ENCODE measurements around the gene OR4D10. TPM values are rescaled to one million over a fixed set of nuclear protein-coding genes. Genes with fewer than 3 reads are reported as not detected.
"Not testable (repeated sequence)": the region's sequence is repeated elsewhere in the genome, so short reads cannot be mapped to it uniquely, and the experiment has no call there.

OR4D10 gene
- not detected for total RNA-seq
- long read RNA-seq = 0 reads

DNA sequence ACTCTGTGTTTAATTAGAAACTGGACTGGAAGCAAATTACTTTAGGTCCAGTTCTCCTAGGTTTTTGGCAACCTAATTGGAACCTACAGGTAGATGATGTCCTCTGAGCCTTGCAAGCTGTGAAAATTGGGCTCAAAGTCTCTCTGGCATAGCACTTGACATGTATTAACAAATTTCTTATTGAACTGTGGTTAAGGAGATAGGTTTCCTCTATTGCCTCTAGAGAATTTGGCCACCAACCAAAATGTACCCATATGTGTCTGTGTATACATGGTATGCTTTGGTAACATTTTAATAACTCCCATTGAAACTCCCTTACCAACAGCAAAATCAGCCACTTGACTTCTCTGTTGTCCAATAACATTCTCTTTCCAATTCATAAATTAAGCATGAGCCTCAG is at the start of gene OR4D10:
Gene OR4D10 (plus strand): TSS at position 301 of the 400 bp plus-strand sequence. CDS start 4,115 bp downstream, outside the sequence.
- ATAC-seq (ENCODE audit: poor library complexity) = no peak
- intact Hi-C loops (cut with DNase I) = no loop called here

DNA sequence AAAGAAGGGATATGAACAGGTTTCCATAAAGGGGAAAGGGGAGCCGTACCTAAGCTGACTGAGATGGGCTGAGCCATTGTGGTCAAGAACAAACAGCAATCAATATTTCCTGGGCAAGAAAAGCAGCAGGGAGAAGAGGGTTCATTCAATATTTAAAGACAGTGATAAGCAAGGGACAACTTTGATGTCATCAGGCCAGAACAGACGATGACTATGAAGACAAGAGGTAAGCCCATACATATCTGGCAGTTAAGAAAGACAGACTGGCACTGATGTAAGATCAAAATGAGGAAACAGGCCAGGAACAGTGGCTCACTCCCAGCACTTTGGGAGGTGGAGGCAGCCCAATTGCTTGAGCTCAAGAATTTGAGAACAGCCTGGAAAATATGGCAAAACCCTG is 49.3 kb upstream of the OR4D10 start:
- no peak for DNase-seq
- intact Hi-C loops (cut with DNase I) = no loop called here

More for the DNA sequence above, at the start of gene OR4D10:
- DNase-seq = no peak

DNA sequence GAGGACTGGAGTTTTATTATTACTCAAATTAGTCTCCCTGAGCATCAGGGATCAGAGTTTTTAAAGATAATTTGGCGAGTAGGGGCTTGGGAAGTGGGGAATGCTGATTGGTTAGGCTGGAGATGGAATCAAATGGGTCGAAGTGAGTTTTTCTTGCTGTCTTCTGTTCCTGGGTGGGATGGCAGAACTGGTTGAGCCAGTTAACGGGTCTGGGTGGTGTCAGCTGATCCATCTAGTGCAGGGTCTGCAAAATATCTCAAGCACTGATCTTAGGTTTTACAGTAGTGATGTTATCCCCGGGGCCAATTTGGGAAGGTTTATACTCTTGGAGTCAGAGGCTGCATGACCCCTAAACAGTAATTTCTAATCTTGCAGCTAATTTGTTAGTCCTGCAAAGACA is 48.0 kb upstream of the OR4D10 start:
- ATAC-seq (ENCODE audit: poor library complexity) = no peak
- intact Hi-C loops (cut with DNase I) = no loop called here
- no peak for DNase-seq

More for the DNA sequence above, 49.3 kb upstream of the OR4D10 start:
- ATAC-seq (ENCODE audit: poor library complexity) = no peak

DNA sequence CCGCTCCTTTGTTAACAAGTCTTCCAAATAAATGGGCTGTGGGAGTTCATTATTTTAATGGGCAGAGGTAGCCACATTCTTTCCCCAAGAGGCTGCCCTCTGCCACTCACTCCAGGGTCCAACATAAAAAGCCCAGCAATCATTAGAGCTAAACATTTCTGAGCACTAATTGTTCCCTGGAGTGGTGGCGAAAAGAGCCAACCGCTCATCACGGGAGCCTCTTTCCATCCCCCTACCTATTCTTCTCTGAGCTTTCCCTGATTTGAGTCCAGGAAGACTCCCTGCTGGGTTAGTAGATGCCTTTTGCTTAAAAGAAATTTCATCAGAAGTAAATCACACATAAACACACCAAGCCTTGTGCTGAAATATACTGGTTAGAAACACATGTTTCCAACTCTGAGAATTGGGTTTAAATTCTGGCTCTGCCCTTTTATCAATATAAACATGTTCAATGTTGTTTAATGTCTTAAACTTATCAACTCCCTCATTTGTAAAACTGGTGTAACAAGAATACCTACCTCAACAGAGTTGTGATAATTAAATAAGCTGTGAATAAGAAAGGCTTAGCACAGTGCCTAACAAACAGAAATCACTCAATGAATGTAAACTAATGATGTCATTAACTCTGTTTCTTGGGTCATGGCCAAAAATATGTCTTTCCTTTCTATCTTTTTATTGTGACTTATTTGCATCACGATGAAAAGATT is 46.6 kb upstream of the OR4D10 start, which contains the start of gene OR5A2:
Gene OR5A2 (minus strand): TSS at position 53 of the 707 bp plus-strand sequence. CDS start 3,460 bp downstream, outside the sequence.
- intact Hi-C loops (cut with DNase I) = no loop called here
- DNase-seq = no peak
- ATAC-seq (ENCODE audit: poor library complexity) = no peak

DNA sequence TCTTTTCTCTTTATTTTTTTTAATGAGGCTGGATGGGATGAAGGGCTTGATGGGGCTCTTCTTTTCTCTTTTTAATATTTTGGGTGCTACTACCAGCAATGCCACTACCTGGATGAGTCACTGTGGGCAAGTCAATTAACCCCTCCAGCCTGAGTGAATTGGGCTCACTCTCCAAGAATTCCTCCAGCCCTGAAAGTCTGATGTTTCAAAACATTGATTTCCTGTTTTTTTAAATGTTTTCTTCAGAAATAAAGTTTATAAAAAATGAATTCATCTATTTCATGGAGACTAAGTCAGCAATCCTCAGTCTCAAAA is 46.1 kb upstream of the OR4D10 start:
- ATAC-seq (ENCODE audit: poor library complexity) = no peak

DNA sequence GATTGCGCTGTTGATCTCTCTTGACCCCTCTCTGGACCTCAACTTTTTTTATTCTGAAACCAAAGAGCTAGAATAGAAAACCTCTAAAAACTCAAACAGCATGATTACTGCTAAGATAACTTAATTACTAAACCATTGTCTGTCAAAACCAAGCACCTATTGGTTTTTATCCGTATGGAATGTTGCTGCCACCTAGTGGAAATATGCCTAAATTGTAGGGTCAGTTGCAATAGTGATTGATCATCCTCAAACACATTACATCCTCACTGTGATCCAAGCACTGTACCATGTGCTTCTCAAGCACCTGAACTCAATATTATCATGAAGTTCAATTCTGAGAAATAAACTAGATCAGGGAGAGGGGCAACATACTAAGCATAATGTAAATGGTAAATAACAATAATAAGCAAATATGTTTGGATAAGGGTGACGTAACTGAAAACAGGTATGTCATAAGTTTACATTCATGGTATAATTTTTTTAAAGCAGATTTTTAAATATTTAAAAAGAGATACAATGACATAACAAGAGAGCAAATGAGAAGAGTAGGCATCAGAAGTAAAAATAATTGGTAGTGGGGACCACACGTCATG is 43.1 kb upstream of the OR4D10 start:
- no peak for ATAC-seq (ENCODE audit: poor library complexity)
- DNase-seq = no peak
- intact Hi-C loops (cut with DNase I) = no loop called here

More for the DNA sequence above, 46.1 kb upstream of the OR4D10 start:
- DNase-seq = no peak
- intact Hi-C loops (cut with DNase I) = no loop called here

DNA sequence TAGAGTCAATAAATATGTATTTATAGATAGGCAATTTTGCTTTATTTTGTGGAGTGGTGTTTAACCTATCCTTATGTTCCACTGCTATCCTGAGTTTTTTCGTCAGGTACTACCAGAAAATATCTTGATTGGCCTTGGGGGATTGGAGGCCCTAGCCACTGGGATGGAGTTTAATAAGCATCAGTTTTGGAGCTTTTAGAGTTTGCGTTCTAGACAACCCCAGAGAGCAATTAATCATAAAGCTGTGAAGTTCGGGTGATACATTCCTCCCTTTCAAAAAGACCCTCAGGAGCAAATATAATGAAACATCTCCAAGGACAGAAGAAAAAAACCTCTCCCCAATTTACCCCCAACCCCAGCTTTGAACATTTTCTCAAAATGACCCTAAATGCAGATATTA is 36.9 kb upstream of the OR4D10 start, which contains the start of gene OR5A1:
Gene OR5A1 (plus strand): TSS at position 301 of the 400 bp plus-strand sequence. CDS start 6,700 bp downstream, outside the sequence.
- ATAC-seq (ENCODE audit: poor library complexity) (no peak), DNase-seq (no peak)
- intact Hi-C loops (cut with DNase I) = no loop called here

DNA sequence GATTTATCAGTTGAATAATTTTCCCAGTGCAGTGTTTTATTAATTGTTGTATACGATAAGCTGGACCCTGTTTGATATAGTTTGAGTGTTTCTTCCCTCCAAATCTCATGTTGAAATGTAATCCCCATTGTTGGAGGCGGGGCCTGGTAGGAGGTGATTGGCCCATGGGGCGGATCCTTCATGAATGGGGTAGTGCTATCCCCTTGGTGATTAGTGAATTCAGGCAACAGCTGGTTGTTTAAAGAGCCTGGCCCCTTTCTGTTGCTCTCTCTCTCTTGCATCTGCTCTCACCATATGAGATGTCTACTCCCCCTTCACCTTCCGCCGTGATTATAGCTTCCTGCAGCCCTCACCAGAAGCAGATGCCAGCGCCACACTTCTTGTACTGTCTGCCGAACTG is 35.3 kb upstream of the OR4D10 start:
- intact Hi-C loops (cut with DNase I) = no loop called here

DNA sequence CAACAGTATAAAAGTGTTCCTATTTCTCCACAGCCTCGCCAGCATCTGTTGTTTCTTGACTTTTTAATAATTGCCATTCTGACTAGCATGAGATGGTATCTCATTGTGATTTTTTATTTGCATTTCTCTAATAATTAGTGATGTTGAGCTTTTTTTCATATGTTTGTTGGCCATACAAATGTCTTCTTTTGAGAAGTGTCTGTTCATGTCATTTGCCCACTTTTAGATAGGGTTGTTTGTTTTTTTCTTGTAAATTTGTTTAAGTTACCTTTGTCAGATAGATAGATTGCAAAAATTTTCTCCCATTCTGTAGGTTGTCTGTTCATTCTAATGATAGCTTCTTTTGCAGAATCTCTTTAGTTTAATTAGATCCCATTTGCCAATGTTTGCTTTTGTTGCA is 27.5 kb upstream of the OR4D10 start:
- ATAC-seq (ENCODE audit: poor library complexity); intact Hi-C loops (cut with DNase I); DNase-seq: not testable (repeated sequence)

More for the DNA sequence above, 35.3 kb upstream of the OR4D10 start:
- ATAC-seq (ENCODE audit: poor library complexity) = no peak
- no peak for DNase-seq

DNA sequence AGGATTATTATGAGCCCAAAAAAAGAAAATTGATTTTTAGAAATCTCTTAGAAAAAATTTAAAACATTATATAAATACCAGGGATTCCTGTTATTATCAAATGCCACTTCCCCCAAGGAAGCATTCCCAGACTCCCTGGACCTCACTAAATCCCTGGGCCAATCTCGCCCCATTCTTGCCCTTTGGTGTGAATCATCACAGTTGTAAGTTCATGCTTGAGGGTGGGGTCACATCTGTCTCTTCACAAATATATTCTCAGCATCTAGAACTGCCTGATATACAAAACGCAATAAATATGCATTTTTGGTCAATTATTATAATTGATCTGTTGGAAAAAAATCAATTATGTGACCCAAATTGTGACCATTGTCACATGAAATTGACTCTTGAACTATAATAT is 24.6 kb upstream of the OR4D10 start:
- ATAC-seq (ENCODE audit: poor library complexity) = no peak
- intact Hi-C loops (cut with DNase I) = no loop called here
- no peak for DNase-seq

DNA sequence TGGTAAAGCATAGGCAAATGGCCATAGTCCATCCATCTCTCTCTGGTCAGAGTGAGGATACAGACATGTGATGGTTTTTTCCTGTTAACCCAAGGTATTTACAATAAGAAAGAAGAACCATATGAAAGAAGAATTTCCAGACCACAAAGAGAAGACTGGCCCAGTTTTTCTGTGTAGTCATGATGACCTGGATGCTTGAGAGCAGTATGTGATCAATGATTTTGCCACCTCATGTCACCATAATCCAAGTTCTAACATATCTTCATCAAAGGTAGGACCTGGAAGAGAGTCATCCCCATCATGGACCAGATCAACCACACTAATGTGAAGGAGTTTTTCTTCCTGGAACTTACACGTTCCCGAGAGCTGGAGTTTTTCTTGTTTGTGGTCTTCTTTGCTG is 16.5 kb upstream of the OR4D10 start, which contains the start of gene OR4D6:
Gene OR4D6 (plus strand): TSS at position 301 of the 400 bp plus-strand sequence. CDS start 0 bp downstream, at position 301.
- ATAC-seq (ENCODE audit: poor library complexity) (no peak), DNase-seq (no peak)
- intact Hi-C loops (cut with DNase I) = no loop called here

DNA sequence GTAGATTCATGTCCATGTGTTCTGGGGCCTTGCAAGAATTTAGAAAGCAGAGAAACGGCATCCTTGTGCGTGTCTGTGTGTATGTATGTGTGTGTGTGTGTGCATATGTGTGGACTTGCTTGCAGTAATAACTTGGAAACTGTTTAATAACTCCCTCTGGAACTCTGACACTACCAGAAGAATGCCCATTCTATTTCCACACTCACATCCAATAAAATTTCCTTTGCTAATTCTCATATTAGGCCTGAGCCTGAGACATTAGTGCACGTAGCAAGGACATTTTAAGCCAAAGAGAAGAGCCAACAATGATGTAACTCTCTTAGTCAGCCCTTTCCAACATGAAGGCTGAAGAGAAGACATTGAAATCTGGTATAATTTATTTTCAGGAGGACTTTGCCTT is 13.2 kb upstream of the OR4D10 start:
- no peak for DNase-seq
- intact Hi-C loops (cut with DNase I) = no loop called here
- ATAC-seq (ENCODE audit: poor library complexity) = no peak

DNA sequence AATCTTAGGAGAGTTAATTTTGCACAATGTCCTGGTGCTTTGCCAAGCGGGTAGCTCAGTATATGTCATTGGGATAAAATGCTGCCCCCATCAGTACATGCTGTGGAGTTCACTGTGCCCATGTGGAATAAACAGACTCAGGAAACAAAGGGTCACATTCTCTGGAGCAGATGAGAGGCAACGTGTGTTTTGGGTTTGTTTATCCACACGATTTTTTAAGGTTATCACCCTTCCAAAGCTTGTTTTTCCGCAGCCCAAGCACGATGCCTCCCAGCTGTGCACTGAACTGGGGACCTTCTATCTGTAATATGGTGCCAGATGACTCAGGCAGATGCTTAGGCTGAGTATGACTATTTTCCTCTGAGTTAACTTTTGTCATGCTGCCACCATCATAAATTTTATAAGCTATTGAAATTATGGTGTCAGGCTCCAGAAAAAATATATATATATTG is 9.9 kb upstream of the OR4D10 start:
- intact Hi-C loops (cut with DNase I) = no loop called here
- DNase-seq (no peak), ATAC-seq (ENCODE audit: poor library complexity) (no peak)

DNA sequence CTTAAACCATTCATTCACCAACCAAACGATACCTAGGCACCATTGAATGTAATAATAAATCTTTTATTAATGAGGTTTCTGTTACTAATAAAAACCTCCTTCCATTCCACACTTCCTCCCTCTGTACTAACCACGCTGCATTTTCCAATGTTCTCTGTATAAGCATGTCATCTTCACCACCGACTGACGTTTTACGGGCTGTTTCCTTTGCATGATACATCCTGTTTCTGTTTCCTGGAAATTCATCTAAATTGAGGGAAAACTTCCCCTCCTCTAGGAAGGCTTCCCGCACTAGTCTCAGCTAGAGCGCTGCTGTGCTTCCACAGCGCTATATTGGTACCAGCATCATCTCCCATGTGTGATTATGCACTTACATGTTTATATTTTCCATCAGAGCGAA is 2.1 kb downstream of the OR4D10 start:
- no peak for ATAC-seq (ENCODE audit: poor library complexity)
- intact Hi-C loops (cut with DNase I) = no loop called here
- no peak for DNase-seq

DNA sequence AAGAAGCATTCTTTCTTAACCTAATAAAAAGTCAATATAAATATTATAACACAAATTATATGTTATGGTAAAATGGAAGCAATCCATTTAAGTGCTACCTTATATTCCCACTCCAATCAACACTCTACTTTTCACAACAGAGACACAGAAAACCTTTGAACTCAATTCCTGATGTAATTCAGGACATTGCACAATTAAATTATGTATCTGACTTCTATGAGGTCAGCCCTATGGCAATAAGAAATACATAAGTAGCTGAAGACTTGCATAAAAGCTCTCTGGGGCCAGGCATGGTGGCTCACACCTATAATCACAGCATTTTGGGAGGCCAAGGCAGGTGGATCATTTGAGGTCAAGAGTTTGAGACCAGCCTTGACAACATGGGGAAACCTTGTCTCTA is 6.8 kb downstream of the OR4D10 start:
- intact Hi-C loops (cut with DNase I) = no loop called here
- DNase-seq = no peak
- ATAC-seq (ENCODE audit: poor library complexity) = no peak

DNA sequence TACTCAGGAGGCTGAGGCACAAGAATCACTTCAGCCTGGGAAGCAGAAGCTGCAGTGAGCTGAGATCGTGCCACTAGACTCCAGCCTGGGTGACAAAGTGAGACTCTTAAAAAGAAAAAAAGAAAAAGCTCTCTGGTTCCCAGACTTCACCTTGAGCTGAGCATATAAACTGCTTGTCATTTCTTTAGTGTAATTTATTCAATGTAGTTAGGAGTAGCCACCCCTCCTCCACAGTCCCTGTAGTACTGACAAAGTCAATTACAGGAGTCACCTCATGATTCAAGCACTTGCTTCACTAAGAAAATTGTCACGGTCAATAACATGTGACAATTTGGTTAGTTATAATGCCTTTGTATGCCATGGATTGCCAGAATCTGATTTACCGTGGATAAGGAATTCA is 7.2 kb downstream of the OR4D10 start:
- no peak for DNase-seq
- no peak for ATAC-seq (ENCODE audit: poor library complexity)
- intact Hi-C loops (cut with DNase I) = no loop called here

DNA sequence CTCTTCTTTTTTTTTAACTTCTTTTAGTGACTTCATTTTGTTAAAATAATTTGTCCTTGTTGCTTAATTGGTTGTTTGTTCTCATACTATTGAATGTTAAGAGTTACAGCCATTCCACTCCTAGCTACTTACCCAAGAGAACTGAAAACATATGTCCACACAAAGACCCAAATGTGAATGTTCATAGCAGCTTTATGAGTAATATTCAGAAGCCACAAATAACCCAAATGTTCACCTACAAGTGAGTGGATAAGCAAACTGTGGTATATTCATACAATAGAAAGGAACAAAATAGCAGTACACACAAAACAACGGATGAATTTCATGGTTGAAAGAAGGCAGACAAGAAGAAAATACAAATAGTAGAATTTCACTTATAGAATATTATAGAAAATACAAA is 28.8 kb downstream of the OR4D10 start:
- DNase-seq (no peak), ATAC-seq (ENCODE audit: poor library complexity) (no peak)
- intact Hi-C loops (cut with DNase I) = no loop called here

DNA sequence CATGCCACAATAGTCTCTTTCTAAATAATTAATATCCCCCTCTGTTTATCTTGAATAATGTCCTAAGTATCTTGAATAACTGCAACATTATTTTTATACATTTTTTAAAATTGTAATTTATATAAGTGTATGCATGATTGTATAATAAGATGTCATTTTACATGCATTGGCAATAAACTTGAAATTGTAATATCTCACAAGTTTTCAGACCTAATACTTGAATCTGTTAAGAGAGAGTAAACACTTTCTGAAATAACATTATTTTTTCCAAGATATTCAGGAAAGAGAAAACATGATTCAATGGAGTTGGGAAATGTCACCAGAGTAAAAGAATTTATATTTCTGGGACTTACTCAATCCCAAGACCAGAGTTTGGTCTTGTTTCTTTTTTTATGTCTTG is 30.2 kb downstream of the OR4D10 start, which contains the start of gene OR4D11:
Gene OR4D11 (plus strand): TSS at position 301 of the 400 bp plus-strand sequence. CDS start 0 bp downstream, at position 301.
- DNase-seq (no peak), ATAC-seq (ENCODE audit: poor library complexity) (no peak)
- intact Hi-C loops (cut with DNase I) = no loop called here

DNA sequence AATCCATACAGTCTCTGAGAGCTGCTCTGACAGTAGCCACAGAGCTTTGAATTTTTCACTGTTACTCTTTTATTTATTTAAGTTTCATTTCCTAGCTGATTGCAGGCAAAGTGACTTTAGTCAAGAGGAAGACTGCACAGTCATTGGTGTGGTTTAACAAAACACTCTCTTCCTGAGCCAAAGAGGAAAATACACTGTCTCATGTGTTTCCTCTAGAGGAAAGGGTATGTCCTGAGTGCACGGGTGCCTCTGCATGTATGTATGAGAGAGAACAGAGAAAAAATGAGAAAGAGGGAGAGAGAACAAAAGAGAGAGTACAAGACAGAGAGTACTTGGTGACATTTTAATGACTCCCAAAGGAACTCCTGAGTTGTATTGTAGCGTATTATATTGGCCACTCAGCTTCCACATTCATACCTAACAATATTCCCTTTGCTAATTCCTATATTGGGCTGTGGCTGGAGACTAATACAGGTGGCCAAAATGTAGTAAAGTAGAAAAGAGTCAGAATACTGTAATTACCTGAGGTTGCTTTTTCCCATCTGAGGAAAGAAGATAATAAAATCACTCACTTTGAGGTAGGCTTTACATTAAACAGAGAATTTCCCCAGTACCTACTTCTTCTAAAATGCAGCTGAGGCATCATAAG is 38.0 kb downstream of the OR4D10 start, which contains the start of gene OR4D9:
Gene OR4D9 (plus strand): TSS at position 599 of the 649 bp plus-strand sequence. CDS start 3,374 bp downstream, outside the sequence.
- ATAC-seq (ENCODE audit: poor library complexity) = no peak
- DNase-seq = no peak
- intact Hi-C loops (cut with DNase I) = no loop called here
